SK-N-MC (cell line): ENCODE data around the gene CCDC183.
A peak's percentile ranks its signal among the peaks of the same experiment; 100 is the strongest.

Experiments
- DNase-seq: peaks from one replicate; pipeline ENCODE4 v3.0.0-alpha.2; 2011; ENCODE audit warnings: low read depth, low spot score
- H3K27ac ChIP-seq: fragments of 200-600 bp; sonication (generic); 2 replicates; pipeline ENCODE4 v1.5.1; 2016; ENCODE audit warnings: mixed run types
- H3K36me3 ChIP-seq: fragments of 200-600 bp; sonication (generic); 2 replicates; pipeline ENCODE4 v1.6.1; 2017; ENCODE audit warnings: antibody characterized with exemption, low read length, mixed read lengths; ENCODE audit not compliant: insufficient read depth
- H3K4me3 ChIP-seq: fragments of 200-600 bp; sonication (generic); 2 replicates; pipeline ENCODE4 v1.5.1; 2016
- H3K9ac ChIP-seq: fragments of 200-600 bp; sonication (generic); 2 replicates; pipeline ENCODE4 v1.8.0; 2017; ENCODE audit warnings: mixed run types, mixed read lengths; ENCODE audit not compliant: insufficient read length
- H3K9me3 ChIP-seq: fragments of 200-600 bp; sonication (generic); 2 replicates; pipeline ENCODE4 v1.6.1; 2017; ENCODE audit warnings: low read depth, mild to moderate bottlenecking, antibody characterized with exemption, low read length, moderate library complexity, mixed read lengths
- EZH2 ChIP-seq: fragments of 200-600 bp; sonication (generic); IDR thresholded peaks from one replicate; pipeline ENCODE4 v1.6.1; 2017; ENCODE audit warnings: antibody characterized with exemption
- FOXP2 ChIP-seq: optimal IDR thresholded peaks from 2 replicates; pipeline ENCODE3; 2011; ENCODE audit warnings: mild to moderate bottlenecking, moderate library complexity; ENCODE audit not compliant: insufficient read depth; ENCODE audit errors: extremely low read length, control extremely low read depth
- POLR2AphosphoS5 ChIP-seq: IDR thresholded peaks from 2 replicates; pipeline ENCODE4 v1.6.1; 2012; ENCODE audit warnings: mild to moderate bottlenecking, low read depth, low read length, borderline replicate concordance

Gene CCDC183

DNA sequence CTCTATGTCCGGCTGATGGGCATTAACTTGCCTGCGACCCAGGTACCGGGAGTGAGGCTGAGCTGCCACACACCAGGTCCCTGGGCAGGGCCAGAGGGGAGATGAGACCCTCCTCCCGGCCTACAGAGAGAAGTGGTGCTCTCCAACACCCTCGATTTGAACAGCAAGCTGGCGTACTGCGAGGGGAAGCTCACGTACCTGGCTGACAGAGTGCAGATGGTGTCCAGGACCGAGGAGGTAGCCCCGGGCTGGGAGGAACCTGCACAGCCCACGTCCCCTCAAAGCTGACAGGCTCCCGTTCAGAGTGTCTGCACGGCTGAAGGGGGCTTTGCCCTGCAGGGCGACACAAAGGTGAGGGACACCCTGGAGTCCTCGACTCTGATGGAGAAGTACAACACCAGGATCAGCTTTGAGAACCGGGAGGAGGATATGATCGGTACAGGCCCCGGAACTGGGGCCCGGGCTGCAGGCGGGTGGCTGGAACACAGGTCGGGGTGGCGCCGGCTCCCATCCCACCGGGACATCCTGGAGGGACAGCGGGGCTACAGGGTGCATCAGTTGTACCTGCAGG is 10.6 kb downstream of the CCDC183 start:
- H3K9ac ChIP-seq = peak overlapping the region; percentile 87
- H3K27ac ChIP-seq = no peak overlapping the region
- H3K4me3 ChIP-seq = peak overlapping the region; percentile 81
- TF ChIP-seq FOXP2 (no peak), POLR2AphosphoS5 (no peak), EZH2 (no peak)
- no peak for DNase-seq
- H3K36me3 ChIP-seq = peaks cover 21% of the 10 kb centered on the region
- H3K9me3 ChIP-seq = no peaks in the 10 kb centered on the region

DNA sequence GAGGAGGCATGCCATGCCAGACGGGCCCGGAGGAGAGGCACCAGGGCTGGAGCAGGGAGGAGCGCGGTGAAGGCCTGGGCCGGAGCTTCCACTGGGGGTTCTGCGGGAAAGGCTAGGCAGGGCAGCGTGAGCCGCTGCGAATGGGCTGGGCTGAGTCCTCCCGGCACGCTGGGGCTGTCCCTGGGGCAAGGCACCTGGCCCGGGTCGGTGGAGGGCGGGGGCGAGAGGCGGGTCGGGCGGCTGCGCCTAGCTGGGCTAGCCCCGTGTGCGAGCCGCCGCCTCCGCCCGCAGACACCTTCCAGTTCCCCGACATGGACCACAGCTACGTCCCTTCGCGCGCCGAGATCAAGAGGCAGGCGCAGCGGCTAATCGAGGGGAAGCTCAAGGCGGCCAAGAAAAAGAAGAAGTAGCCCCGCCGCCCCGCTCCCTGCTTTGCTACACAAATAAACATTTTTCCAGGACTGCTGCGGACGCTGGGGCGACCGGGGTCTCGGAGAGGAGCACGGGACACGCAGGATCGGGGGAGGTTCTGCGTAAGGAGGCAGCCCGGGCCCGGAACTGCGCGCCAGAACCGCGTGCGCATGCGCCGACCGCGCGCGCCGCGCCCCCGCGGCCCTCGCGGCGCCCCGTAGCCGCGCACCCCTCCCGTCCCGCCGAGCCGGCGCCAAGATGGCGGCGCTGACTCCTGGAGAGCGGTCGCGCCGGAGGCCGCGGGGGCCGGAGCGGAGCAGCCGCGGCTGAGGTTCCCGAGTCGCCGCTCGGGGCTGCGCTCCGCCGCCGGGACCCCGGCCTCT is 11.3 kb downstream of the CCDC183 start, which contains the start of gene RABL6:
Gene RABL6, plus strand, starts transcription at position 668 of the 794 bp plus-strand sequence. CDS start 249 bp downstream, outside the sequence.
- peak within 1 kb of the TSS; percentile 96 for H3K4me3 ChIP-seq
- peak within 1 kb of the TSS; percentile 89 for H3K27ac ChIP-seq
- no peaks in the 10 kb centered on the region for H3K9me3 ChIP-seq
- peaks cover 29% of the 10 kb centered on the region for H3K36me3 ChIP-seq
- peak within 1 kb of the TSS; percentile 94 for H3K9ac ChIP-seq
- TF ChIP-seq EZH2 = no peak
- peak; percentile 91 for TF ChIP-seq POLR2AphosphoS5
- no peak for DNase-seq

DNA sequence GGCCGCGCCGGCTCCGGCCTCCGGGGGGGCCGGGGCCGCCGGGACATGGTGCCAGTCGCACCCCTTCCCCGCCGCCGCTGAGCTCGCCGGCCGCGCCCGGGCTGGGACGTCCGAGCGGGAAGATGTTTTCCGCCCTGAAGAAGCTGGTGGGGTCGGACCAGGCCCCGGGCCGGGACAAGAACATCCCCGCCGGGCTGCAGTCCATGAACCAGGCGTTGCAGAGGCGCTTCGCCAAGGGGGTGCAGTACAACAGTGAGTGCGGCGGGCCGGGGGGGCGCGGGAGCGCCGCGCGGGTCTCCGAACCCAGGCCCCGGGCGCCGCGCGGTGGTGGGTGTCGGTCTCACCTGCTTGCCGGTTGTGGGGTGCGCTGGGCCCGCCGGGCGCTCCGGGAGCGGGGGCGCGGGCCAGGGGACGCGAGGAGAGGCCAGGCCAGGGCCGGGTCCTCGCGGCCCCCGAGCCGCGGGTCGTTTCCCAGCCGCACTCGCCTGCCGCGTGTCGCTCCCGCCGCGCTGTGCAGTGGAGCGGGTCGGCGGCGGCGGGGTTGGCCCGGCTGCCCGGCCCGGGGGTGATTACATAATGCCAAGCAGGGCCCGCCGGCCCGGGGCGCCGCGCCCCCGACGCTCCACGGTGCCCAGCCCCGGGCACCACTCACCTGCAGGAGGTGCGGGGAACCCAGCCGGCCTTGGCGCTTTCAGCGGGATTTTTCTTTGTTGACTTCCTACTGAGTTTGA is 12.1 kb downstream of the CCDC183 start:
- H3K36me3 ChIP-seq = peaks cover 36% of the 10 kb centered on the region
- H3K9ac ChIP-seq = peak overlapping the region; percentile 94
- H3K27ac ChIP-seq = peak overlapping the region; percentile 89
- H3K4me3 ChIP-seq = peak overlapping the region; percentile 96
- DNase-seq = no peak
- TF ChIP-seq FOXP2 (no peak), EZH2 (no peak), POLR2AphosphoS5 (no peak)
- H3K9me3 ChIP-seq = no peaks in the 10 kb centered on the region

DNA sequence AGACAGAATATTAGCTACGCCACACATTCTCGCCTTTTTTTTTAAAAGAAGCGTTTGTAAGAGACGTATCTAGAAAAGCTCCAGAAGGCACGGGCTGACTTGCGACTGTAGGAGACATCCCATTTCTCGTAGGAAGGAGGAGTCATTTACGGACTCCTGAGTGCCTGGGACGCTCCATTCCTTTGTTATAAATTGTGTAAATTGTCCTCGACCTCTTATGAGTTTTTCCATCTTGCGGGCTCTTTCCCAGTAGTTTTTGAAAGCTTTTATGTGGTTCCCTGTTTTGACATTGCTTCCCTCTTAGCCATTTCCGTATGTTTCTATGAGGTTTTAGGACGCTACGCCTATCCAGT is 12.6 kb downstream of the CCDC183 start:
- peak overlapping the region; percentile 89 for H3K27ac ChIP-seq
- TF ChIP-seq FOXP2 (no peak), POLR2AphosphoS5 (no peak), EZH2 (no peak)
- peaks cover 39% of the 10 kb centered on the region for H3K36me3 ChIP-seq

DNA sequence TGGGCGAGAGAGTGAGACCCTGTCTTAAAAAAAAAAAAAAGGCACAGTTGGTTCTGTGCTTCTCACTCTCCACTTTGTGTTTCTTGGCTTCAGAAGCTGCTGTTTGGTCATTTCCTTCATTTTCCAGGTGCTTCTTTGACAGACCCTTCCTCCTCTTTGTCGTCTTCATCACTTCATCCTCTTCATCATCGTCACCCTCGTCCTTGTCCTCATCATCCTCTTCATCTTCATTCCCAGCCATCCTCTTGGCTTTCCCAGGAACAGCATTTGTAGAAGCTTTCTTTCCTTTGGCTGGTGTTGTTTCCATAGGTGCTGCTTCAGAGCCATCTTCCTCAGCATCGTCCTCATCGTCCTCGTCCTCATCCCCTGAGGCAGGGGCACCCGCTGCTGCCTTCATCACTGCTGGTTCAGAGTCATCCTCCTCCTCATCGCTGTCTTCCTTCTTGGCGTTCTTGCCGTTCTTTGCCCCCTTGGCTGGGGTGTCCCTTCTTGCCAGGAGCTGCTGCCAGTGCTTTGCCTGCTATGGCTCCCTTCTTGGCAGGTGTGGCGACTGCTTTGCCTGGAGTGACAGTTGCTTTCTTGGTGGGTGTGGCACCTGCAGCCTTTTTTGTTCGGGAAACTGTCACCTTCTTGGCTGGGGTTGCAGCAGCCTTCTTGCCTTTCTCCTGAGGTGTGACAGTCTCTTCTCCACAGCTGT is 18.7 kb downstream of the CCDC183 start:
- TF ChIP-seq FOXP2 (no peak), EZH2 (no peak), POLR2AphosphoS5 (no peak)
- DNase-seq = no peak
- Histone ChIP-seq H3K4me3 (no peak overlapping the region), H3K9ac (no peak overlapping the region), H3K36me3 (peaks cover 51% of the 10 kb centered on the region), H3K9me3 (no peaks in the 10 kb centered on the region), H3K27ac (no peak overlapping the region)

More for the DNA sequence above, 12.6 kb downstream of the CCDC183 start:
- H3K9ac ChIP-seq = peak overlapping the region; percentile 94
- DNase-seq = no peak
- no peaks in the 10 kb centered on the region for H3K9me3 ChIP-seq
- peak overlapping the region; percentile 96 for H3K4me3 ChIP-seq

DNA sequence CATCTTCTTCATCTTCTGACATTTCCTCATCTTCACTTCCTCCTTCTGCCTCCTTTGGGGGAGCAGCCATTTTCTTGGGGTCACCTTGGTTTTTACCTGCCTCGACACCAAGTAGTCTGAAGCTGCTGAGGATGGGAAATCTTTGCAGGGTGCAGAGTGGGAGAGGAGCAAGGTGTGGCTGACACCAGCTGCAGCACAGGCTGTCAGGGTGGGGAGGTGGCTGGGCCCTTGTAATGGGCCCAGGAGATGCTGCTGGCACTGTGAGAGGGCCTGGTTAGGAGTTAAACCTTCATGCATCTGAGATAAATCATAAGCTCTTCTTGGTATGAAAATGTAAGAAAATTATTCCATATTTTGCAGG is 19.3 kb downstream of the CCDC183 start:
- no peak overlapping the region for H3K9ac ChIP-seq
- no peak for DNase-seq

DNA sequence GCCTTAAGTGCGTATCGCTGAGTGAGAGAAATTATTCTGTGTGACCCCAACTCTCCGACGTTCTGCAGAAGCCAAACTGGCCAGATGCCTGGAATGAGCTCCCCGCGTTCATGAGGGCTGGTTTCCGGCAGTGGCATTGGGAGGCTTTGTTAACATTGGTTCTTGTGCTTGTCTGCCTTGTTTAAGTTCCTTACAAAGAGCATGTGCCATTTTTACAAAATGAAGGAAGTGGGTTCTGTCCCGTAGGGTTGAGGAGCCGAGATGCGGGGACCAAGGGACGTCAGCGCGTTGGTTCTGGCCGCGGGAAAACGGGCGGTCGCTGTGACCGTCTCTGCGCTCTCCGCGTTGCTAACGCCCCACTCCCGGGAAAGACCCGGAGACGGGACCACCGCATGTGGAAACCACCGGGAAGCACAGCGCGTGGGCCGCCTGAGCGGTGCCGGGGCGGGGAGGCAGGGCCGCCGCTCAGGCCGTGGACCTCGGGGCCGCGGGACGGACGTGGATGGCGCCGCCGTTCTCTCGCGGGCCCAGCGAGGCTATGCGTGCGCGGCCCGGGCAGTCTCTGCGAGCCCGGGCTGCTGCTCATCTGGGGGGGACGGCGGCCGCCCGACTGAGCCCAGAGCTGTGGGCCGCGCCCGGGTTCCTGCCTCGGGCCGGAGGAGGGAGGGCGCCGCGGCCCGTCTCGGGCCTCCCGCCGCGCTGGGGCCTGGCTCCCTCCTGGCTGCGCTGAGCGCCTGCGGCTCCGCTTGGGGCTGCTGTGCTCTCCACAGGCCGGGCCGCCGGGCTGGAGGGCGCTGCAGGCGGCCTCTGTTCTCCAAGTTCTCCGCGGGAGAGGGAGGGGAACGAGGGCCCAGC is 25.1 kb downstream of the CCDC183 start:
- DNase-seq = no peak

More for the DNA sequence above, 19.3 kb downstream of the CCDC183 start:
- peaks cover 46% of the 10 kb centered on the region for H3K36me3 ChIP-seq
- no peak for TF ChIP-seq FOXP2
- no peak for TF ChIP-seq POLR2AphosphoS5
- no peak for TF ChIP-seq EZH2
- 0 out of 2 replicates have a peak overlapping the region, but pooled peaks have one; percentile 42 for H3K27ac ChIP-seq
- H3K9me3 ChIP-seq = no peaks in the 10 kb centered on the region
- H3K4me3 ChIP-seq = no peak overlapping the region

More for the DNA sequence above, 25.1 kb downstream of the CCDC183 start:
- no peak for TF ChIP-seq FOXP2
- no peak for TF ChIP-seq EZH2
- TF ChIP-seq POLR2AphosphoS5 = no peak
- Histone ChIP-seq H3K36me3 (peaks cover 22% of the 10 kb centered on the region; the same call in 1 of the 2 replicates), H3K4me3 (no peak overlapping the region), H3K27ac (no peak overlapping the region), H3K9ac (no peak overlapping the region), H3K9me3 (no peaks in the 10 kb centered on the region)
